ENCODE data around the gene PROSER3. TPM values are rescaled to one million over a fixed set of nuclear protein-coding genes. Genes with fewer than 3 reads are reported as not detected.

Gene PROSER3
- total and polyA plus RNA-seq, 2 of the 13 experiments (the other 11 are each of a cell fraction or from before 2014, with no cell fraction given): 5.1 to 5.7 TPM

- peak; percentile 46 for DNase-seq (ENCODE audit: low spot score)
- WGBS (ENCODE audit: low lambda C conversion rate): 19% methylated on average over 18 of the region's 19 CpGs
- no peak overlapping the region for H3K27ac ChIP-seq (ENCODE audit: extremely low read length, insufficient read depth, low read length)
- peaks cover 36% of the 10 kb centered on the region for H3K4me1 ChIP-seq (ENCODE audit: insufficient read depth, low read length)
- BruUV-seq (replicated peaks): no TSS peak
- POLR2A ChIA-PET: interaction anchor here (1.0 to 1.8 kb wide), 4 partner anchors 9 to 37 kb away, joined by 3 to 6 read pairs (median 3); partner anchors contain the start of genes LIN37, PSENEN and U2AF1L4
- H3K27me3 ChIP-seq (ENCODE audit: control insufficient read depth in 1 of 2, insufficient read depth in 2 of 2, low read length in 2 of 2): no peaks in the 10 kb centered on the region
- no peak overlapping the region for H2AFZ ChIP-seq (ENCODE audit: low read length)
- H3K9me3 ChIP-seq (ENCODE audit: low read length): no peaks in the 10 kb centered on the region
- peak overlapping the region in 1 of 3 experiments; percentile 55; a peak in 3 of 6 replicates for H3K4me3 ChIP-seq (replicated peaks in 1 of 3; ENCODE audit: insufficient read depth in 1 of 3, low read depth in 2 of 3, low read length in 3 of 3)
- peaks cover 0 to 2% of the 10 kb centered on the region in 2 experiments; a peak in 2 of 5 replicates for H3K36me3 ChIP-seq (replicated peaks in 1 of 2; ENCODE audit: control insufficient read depth in 1 of 2, insufficient read depth in 2 of 2, low read length in 2 of 2)
- intact Hi-C loops (cut with micrococcal nuclease; ENCODE audit: unreplicated experiment) (loop anchor here (5.0 kb wide), 1 partner anchor 35 kb away; the partner anchor contains the start of gene PRODH2), in situ Hi-C loops (cut with HindIII; ENCODE audit: extremely low pct_ligation_motif_present, low pct_unique_long_range_greater_than_20kb) (no loop called here)
- no peak for FAIRE-seq
- H3K79me2 ChIP-seq (ENCODE audit: insufficient read depth, low read length): no peaks in the 10 kb centered on the region
- ATAC-seq: peak; percentile 68
- H4K20me1 ChIP-seq (ENCODE audit: insufficient read depth, low read length): no peaks in the 10 kb centered on the region
- CTCF ChIA-PET (ENCODE audit: low intra/inter-chr PET ratio, low total read pairs): no interaction called here
- peak overlapping the region; percentile 89 for H3K4me2 ChIP-seq (ENCODE audit: low read depth, low read length)
- H3K9ac ChIP-seq (ENCODE audit: insufficient read depth, low read depth, low read length): 0 out of 2 replicates have a peak overlapping the region, but pooled peaks have one; percentile 11
- peak; percentile 25 for TF ChIP-seq XRCC5 (optimal IDR thresholded peaks at IDR 0.05; ENCODE audit: low read length)
- TF ChIP-seq PHF21A (CRISPR knock-in tag; IDR thresholded peaks at IDR 0.05): 0 out of 2 replicates have a peak, but pooled peaks have one; percentile 36
- no peak for TF ChIP-seq KDM2A (CRISPR knock-in tag; IDR thresholded peaks at IDR 0.05; ENCODE audit: borderline replicate concordance, low read depth)
- no peak for TF ChIP-seq MTF1 (CRISPR knock-in tag; IDR thresholded peaks at IDR 0.05)
- peak; percentile 37; the same call in 1 of the 2 replicates for TF ChIP-seq TBX2 (CRISPR knock-in tag; IDR thresholded peaks at IDR 0.05; ENCODE audit: borderline replicate concordance)
- TF ChIP-seq SOX5 (CRISPR knock-in tag; IDR thresholded peaks at IDR 0.05; ENCODE audit: borderline replicate concordance): peak; percentile 63; the same call in 1 of the 2 replicates
- peak; percentile 45; the same call in 1 of the 2 replicates for TF ChIP-seq RXRA (CRISPR knock-in tag; IDR thresholded peaks at IDR 0.05)
- TF ChIP-seq HBP1 (CRISPR knock-in tag; IDR thresholded peaks at IDR 0.05; ENCODE audit: low read depth): 0 out of 2 replicates have a peak, but pooled peaks have one; percentile 30
- TF ChIP-seq THRA (CRISPR knock-in tag; IDR thresholded peaks at IDR 0.05; ENCODE audit: borderline replicate concordance): peak; percentile 30; the same call in 1 of the 2 replicates
- TF ChIP-seq ZNF263 (CRISPR knock-in tag; IDR thresholded peaks at IDR 0.05): peak; percentile 3; the same call in 1 of the 2 replicates
- 0 out of 2 replicates have a peak, but pooled peaks have one; percentile 10 for TF ChIP-seq SALL1 (CRISPR knock-in tag; IDR thresholded peaks at IDR 0.05)
- peak; percentile 70 for TF ChIP-seq ZNF687 (CRISPR knock-in tag; IDR thresholded peaks at IDR 0.05)
- TF ChIP-seq ZNF33B (CRISPR knock-in tag; IDR thresholded peaks at IDR 0.05): no peak
- 0 out of 2 replicates have a peak, but pooled peaks have one; percentile 30 for TF ChIP-seq ZNF761 (CRISPR knock-in tag; conservative IDR thresholded peaks at IDR 0.05)
These were observed 19.3 kb downstream of the PROSER3 start for GRCh38 chr19:35777086-35777841.

Data from HepG2 (cell line).